Measurements from ENCODE around the gene STK16. TPM values are rescaled to one million over a fixed set of nuclear protein-coding genes. Genes with fewer than 3 reads are reported as not detected.

STK16 gene, protein sequence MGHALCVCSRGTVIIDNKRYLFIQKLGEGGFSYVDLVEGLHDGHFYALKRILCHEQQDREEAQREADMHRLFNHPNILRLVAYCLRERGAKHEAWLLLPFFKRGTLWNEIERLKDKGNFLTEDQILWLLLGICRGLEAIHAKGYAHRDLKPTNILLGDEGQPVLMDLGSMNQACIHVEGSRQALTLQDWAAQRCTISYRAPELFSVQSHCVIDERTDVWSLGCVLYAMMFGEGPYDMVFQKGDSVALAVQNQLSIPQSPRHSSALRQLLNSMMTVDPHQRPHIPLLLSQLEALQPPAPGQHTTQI
- total RNA-seq (10 to 100 TPM in 4 of 5 donors, 1 to 10 TPM in 1; 1.2 to 55.6 (median 23.7) TPM), polyA plus RNA-seq (10 to 100 TPM; 38.8 to 55.9 (median 45.1) TPM)
- long read RNA-seq, donor 1, partial matches to known transcripts = 7 of 9 reads
- long read RNA-seq, donor 1, other reads (novel, unspliced or antisense) = 0 of 9 reads
- long read RNA-seq, donor 2, partial matches to known transcripts = 0 of 2 reads
- long read RNA-seq, donor 2, other reads (novel, unspliced or antisense) = 0 of 2 reads
- long read RNA-seq, donor 3, partial matches to known transcripts = 0 of 4 reads
- long read RNA-seq, donor 3, other reads (novel, unspliced or antisense) = 0 of 4 reads
- long read RNA-seq, donor 4, partial matches to known transcripts = 0 of 2 reads
- long read RNA-seq, donor 4, other reads (novel, unspliced or antisense) = 0 of 2 reads
- long read RNA-seq, donor 5, partial matches to known transcripts = 0 of 5 reads
- long read RNA-seq, donor 5, other reads (novel, unspliced or antisense) = 0 of 5 reads
- long read RNA-seq, donor 6 = 0 reads
- long read RNA-seq, donor 7, partial matches to known transcripts = 0 of 6 reads
- long read RNA-seq, donor 7, other reads (novel, unspliced or antisense) = 0 of 6 reads
- long read RNA-seq, donor 8, partial matches to known transcripts = 0 of 3 reads
- long read RNA-seq, donor 8, other reads (novel, unspliced or antisense) = 0 of 3 reads
- long read RNA-seq, donor 9, partial matches to known transcripts = 8 of 11 reads
- long read RNA-seq, donor 9, other reads (novel, unspliced or antisense) = 0 of 11 reads
- long read RNA-seq, donor 10, partial matches to known transcripts = 0 of 2 reads
- long read RNA-seq, donor 10, other reads (novel, unspliced or antisense) = 0 of 2 reads

DNA sequence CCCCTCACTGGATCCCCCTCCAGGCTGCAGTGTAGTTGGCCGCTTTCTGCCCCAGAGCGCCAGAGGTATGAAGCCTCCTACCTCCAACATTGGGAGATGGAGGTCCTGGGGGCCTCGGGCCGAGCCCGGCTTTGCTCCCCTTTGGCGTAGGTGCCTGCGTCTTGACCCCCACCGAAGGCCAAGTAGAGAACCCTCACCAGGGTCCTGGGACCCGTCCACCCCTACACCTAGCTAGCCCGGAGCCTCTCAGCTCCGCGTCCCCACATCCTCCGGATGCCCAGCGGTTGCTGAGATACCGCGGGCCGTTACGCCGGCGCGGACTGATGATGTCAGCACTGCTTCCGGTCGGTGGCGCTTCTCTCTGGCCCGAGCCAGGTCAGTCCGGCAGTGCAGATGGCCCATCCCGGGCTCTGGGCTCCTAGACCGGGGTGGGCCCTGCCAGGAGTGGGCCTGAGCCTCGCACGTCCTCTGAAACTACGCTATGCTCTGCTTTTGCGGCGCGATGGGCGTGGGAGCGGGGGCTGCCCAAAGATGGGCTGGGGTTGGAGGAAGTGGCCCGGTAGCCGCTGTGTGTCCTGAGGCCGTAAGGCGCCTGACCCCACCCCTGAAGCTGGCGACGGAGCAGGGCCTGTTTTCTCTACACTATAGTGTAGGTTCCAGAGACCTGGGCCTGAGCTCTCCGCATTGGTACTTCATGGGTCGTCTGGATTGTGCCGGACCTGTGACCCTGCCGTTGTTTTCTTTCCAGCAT lies at the start of gene STK16, which contains the start of gene GLB1L:
STK16 (plus strand) TSS at position 332 of the 751 bp plus-strand sequence. CDS start 521 bp downstream, outside the sequence.
GLB1L (minus strand) TSS at position 297 of the 751 bp plus-strand sequence. CDS start 1,871 bp downstream, outside the sequence.
- TF ChIP-seq POLR2AphosphoS5 (IDR thresholded peaks at IDR 0.05) (peak; percentile 97 to 99 (median 98)), EP300 (IDR thresholded peaks at IDR 0.05) (no peak), POLR2A (IDR thresholded peaks at IDR 0.05) (peak in 2 of 4 donors; percentile 54 to 71)
- TF ChIP-seq, protein P1, sequence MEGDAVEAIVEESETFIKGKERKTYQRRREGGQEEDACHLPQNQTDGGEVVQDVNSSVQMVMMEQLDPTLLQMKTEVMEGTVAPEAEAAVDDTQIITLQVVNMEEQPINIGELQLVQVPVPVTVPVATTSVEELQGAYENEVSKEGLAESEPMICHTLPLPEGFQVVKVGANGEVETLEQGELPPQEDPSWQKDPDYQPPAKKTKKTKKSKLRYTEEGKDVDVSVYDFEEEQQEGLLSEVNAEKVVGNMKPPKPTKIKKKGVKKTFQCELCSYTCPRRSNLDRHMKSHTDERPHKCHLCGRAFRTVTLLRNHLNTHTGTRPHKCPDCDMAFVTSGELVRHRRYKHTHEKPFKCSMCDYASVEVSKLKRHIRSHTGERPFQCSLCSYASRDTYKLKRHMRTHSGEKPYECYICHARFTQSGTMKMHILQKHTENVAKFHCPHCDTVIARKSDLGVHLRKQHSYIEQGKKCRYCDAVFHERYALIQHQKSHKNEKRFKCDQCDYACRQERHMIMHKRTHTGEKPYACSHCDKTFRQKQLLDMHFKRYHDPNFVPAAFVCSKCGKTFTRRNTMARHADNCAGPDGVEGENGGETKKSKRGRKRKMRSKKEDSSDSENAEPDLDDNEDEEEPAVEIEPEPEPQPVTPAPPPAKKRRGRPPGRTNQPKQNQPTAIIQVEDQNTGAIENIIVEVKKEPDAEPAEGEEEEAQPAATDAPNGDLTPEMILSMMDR (IDR thresholded peaks at IDR 0.05) = no peak
- Histone ChIP-seq H3K4me1 (peaks cover 43 to 60% (median 58%) of the 10 kb centered on the region in 4 donors), H3K9me3 (no peaks in the 10 kb centered on the region), H3K36me3 (peaks cover 2 to 29% (median 16%) of the 10 kb centered on the region in 4 donors), H3K4me3 (peak within 1 kb of the TSS; percentile 77 to 95 (median 82)), H3K27ac (peak within 1 kb of the TSS; percentile 91 to 98 (median 97)), H3K27me3 (no peaks in the 10 kb centered on the region)
- peak; percentile 96 to 98 for DNase-seq
- intact Hi-C loops (cut with DNase I; ENCODE audit: low total_unique reads) = no loop called here
- 0 to 7% (median 1%) methylated on average over 8 to 46 of the region's 46 CpGs for WGBS, 5 donors

DNA sequence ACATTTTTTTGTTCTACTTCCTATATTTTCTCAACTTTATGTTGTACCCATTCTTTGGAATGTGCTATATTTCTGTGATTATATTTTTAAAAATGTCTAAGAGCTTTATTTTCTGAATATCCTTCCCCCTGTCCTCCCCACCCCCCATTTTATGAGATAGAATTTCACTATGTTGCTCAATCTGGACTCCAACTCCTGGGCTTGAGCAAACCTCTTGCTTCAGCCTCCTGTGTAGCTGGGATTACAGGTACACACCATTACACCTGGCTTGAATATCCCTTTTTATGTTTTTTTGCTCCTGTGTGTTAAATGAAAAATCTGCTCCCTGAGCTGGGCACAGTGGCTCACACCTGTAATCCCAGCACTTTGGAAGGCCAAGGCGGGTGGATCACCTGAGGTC lies 47.9 kb upstream of the STK16 start:
- TF ChIP-seq EP300 (IDR thresholded peaks at IDR 0.05) = no peak
- TF ChIP-seq POLR2AphosphoS5 (IDR thresholded peaks at IDR 0.05) = no peak
- TF ChIP-seq POLR2A (IDR thresholded peaks at IDR 0.05) = no peak
- TF ChIP-seq, protein P1 (IDR thresholded peaks at IDR 0.05) = no peak
- no peak for DNase-seq
- intact Hi-C loops (cut with DNase I; ENCODE audit: low total_unique reads) = no loop called here
- no peaks in the 10 kb centered on the region for H3K36me3 ChIP-seq
- H3K27me3 ChIP-seq = peaks cover 0 to 8% (median 0%) of the 10 kb centered on the region in 3 donors
- H3K4me3 ChIP-seq = no peak overlapping the region
- H3K27ac ChIP-seq = no peak overlapping the region
- WGBS, 5 donors = 86 to 100% (median 94%) methylated on average over 1 of the region's 1 CpG
- H3K4me1 ChIP-seq = peaks cover 0 to 9% (median 3%) of the 10 kb centered on the region in 4 donors
- H3K9me3 ChIP-seq = no peaks in the 10 kb centered on the region

DNA sequence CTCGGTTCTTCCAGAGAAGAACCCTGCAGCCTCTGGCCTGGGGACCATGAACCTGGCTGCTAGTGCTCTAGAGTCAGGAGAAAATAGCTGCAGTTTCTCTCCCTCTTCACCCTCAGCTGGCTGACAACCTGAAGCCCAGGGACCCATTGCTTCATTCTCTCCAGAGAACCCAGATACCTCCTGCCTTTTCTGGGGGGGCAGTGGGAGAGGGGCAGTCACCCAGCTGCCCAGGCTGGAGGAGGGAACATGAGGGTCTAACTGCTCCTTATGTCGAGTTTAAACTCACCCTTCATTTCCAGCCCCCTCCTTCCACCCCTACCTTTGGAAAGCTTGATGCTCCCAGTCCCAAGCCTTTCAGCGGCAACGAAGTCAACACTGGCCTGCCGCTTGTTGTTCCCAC lies 46.3 kb upstream of the STK16 start:
- intact Hi-C loops (cut with DNase I; ENCODE audit: low total_unique reads) = no loop called here
- no peak for DNase-seq
- TF ChIP-seq POLR2AphosphoS5 (IDR thresholded peaks at IDR 0.05) = no peak
- no peak for TF ChIP-seq POLR2A (IDR thresholded peaks at IDR 0.05)
- TF ChIP-seq EP300 (IDR thresholded peaks at IDR 0.05) = no peak

More for the DNA sequence above, 46.3 kb upstream of the STK16 start:
- H3K4me3 ChIP-seq = no peak overlapping the region
- H3K36me3 ChIP-seq = no peaks in the 10 kb centered on the region
- peaks cover 0 to 9% (median 3%) of the 10 kb centered on the region in 4 donors for H3K4me1 ChIP-seq
- peaks cover 0 to 8% (median 0%) of the 10 kb centered on the region in 3 donors for H3K27me3 ChIP-seq
- 76 to 86% (median 80%) methylated on average over 5 of the region's 5 CpGs for WGBS, 5 donors
- no peaks in the 10 kb centered on the region for H3K9me3 ChIP-seq
- H3K27ac ChIP-seq = no peak overlapping the region

All from stomach (tissue), 19 donors.